ENCODE data around the gene SPINK1. TPM values are rescaled to one million over a fixed set of nuclear protein-coding genes. Genes with fewer than 3 reads are reported as not detected.
A peak's percentile ranks its signal among the peaks of the same experiment; 100 is the strongest.

The SPINK1 gene
- total and polyA plus RNA-seq, 2 of the 13 experiments (the other 11 are each of a cell fraction or from before 2014, with no cell fraction given), result 14.7 to 17.1 TPM

- TF ChIP-seq ZSCAN5A (CRISPR knock-in tag; IDR thresholded peaks at IDR 0.05; ENCODE audit: borderline replicate concordance) (peak; percentile 84), DRAP1 (CRISPR knock-in tag; IDR thresholded peaks at IDR 0.05) (0 out of 2 replicates have a peak, but pooled peaks have one; percentile 43), ZNF562 (CRISPR knock-in tag; IDR thresholded peaks at IDR 0.05; ENCODE audit: borderline replicate concordance) (0 out of 2 replicates have a peak, but pooled peaks have one; percentile 44), MEIS1 (CRISPR knock-in tag; IDR thresholded peaks at IDR 0.05; ENCODE audit: borderline replicate concordance) (no peak), ZNF20 (CRISPR knock-in tag; IDR thresholded peaks at IDR 0.05) (no peak), ZBTB34 (CRISPR knock-in tag; IDR thresholded peaks at IDR 0.05) (peak; percentile 69; the same call in 1 of the 2 replicates), GPN1 (CRISPR knock-in tag; IDR thresholded peaks at IDR 0.05; ENCODE audit: borderline replicate concordance) (no peak), MATR3 (CRISPR knock-in tag; IDR thresholded peaks at IDR 0.05) (no peak), SAP130 (CRISPR knock-in tag; IDR thresholded peaks at IDR 0.05; ENCODE audit: low read depth) (peak; percentile 83), ZNF577 (CRISPR knock-in tag; IDR thresholded peaks at IDR 0.05; ENCODE audit: borderline replicate concordance, low read depth) (no peak), RBFOX2 (IDR thresholded peaks at IDR 0.05; ENCODE audit: low read depth, low read length) (no peak), ZNF275 (CRISPR knock-in tag; IDR thresholded peaks at IDR 0.05; ENCODE audit: borderline replicate concordance) (peak; percentile 44; the same call in 1 of the 2 replicates), ZNF232 (CRISPR knock-in tag; IDR thresholded peaks at IDR 0.05; ENCODE audit: borderline replicate concordance) (0 out of 2 replicates have a peak, but pooled peaks have one; percentile 19), AGO2 (optimal IDR thresholded peaks at IDR 0.05; ENCODE audit: low read depth, low read length) (no peak), TIGD3 (CRISPR knock-in tag; IDR thresholded peaks at IDR 0.05; ENCODE audit: borderline replicate concordance) (no peak), MED8 (CRISPR knock-in tag; IDR thresholded peaks at IDR 0.05; ENCODE audit: insufficient replicate concordance) (no peak), AKNA (CRISPR knock-in tag; IDR thresholded peaks at IDR 0.05; ENCODE audit: borderline replicate concordance) (no peak), ZNF550 (CRISPR knock-in tag; IDR thresholded peaks at IDR 0.05; ENCODE audit: borderline replicate concordance) (no peak)
These were observed 3.9 kb upstream of the SPINK1 start (continued) for GRCh38 chr5:147835386-147835798.

All from HepG2 (cell line).